PC-9 (cell line): ENCODE measurements around the gene PHACTR3.

ENCODE experiments used
- CTCF ChIP-seq: fragments of 200-600 bp; sonication (generic); conservative IDR thresholded peaks from 2 replicates; pipeline ENCODE4 v1.6.1; 2017; ENCODE audit warnings: mixed run types, antibody characterized with exemption, mild to moderate bottlenecking, moderate library complexity
- EZH2 ChIP-seq: fragments of 200-600 bp; sonication (generic); IDR thresholded peaks from 2 replicates; pipeline ENCODE4 v1.8.0; 2017; ENCODE audit warnings: antibody characterized with exemption, low read depth

DNA sequence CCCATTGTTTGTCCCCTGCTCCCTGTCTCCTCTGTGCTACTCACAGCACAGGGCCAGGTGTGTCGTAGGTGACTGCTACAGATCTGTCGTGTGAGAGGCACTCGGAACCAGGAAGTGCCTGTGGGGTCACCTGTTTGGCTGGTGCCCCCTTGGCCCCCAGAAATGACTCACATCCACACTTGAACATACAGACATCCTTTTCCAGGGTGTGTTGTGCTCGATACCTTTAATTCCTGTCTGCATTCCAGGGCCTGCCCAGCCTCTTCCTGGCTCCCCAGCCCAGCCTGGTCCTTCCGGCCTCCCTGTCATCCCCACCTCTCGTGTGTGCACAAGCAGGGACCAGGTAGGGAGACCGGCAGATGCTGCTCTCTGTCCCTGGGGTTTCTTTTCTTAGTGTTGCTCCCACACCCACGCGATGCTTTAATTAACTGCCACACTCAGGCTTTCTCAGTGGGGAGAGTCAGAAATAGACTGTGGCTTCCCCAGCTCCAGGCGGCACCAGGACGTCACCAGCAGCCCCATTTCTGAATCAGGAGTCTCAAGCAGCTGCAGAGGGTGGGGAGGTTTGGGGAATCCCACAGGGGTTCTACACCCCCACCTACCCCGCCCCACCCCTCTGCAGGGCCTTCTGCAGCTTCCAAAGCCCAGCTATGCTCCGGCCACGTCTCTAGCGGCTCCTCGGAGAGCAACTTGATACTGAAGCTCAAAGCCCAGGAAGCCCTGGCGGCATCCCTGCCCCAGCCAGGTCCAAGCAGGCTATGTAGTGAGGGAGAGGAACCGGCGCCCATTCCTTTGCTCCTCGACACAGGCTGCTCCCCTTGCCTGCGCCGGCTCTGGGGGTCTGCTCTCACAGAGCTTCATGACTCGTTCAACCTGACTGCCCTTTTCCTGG lies 226.9 kb downstream of the PHACTR3 start:
- no peak for TF ChIP-seq CTCF
- no peak for TF ChIP-seq EZH2
